ENCODE results near the gene NACC2. TPM values are rescaled to one million over a fixed set of nuclear protein-coding genes. Genes with fewer than 3 reads are reported as not detected.

The NACC2 gene
- total and polyA plus RNA-seq, 2 donors (not counting 1 experiment from before 2014, with no cell fraction given) = 12.3 to 18.2 TPM

- H3K9ac ChIP-seq (ENCODE audit: insufficient read depth, low read length) = no peak overlapping the region
- no peaks in the 10 kb centered on the region for H4K20me1 ChIP-seq (ENCODE audit: control insufficient read depth, extremely low read depth, insufficient read depth, low read length)
- H3K4me3 ChIP-seq (replicated peaks in 1 of 4; ENCODE audit: control extremely low read depth in 1 of 4, insufficient read depth in 1 of 4, low read depth in 3 of 4, low read length in 4 of 4) = no peak overlapping the region
- DNase-seq (ENCODE audit: low read depth in 2 of 2) = peak; percentile 27 to 78
- peaks cover 8% of the 10 kb centered on the region for H3K4me1 ChIP-seq (ENCODE audit: control insufficient read depth, extremely low read depth, insufficient read depth, low read length)
- no peak for TF ChIP-seq EZH2 (IDR thresholded peaks at IDR 0.05; ENCODE audit: low read length, missing control alignments)
- no peak for TF ChIP-seq CTCF (conservative IDR thresholded peaks at IDR 0.05 in 1 of 2, IDR thresholded peaks at IDR 0.05 in 1 of 2; ENCODE audit: low read depth in 1 of 2, low read length in 2 of 2)
- no peaks in the 10 kb centered on the region for H3K9me3 ChIP-seq (ENCODE audit: control insufficient read depth, insufficient read depth, low read depth, low read length)
- no peak overlapping the region for H2AFZ ChIP-seq (ENCODE audit: low read length)
- H3K27me3 ChIP-seq (ENCODE audit: control insufficient read depth, insufficient read depth, low read length) = no peaks in the 10 kb centered on the region
- H3K27ac ChIP-seq (ENCODE audit: insufficient read depth, low read length) = peak overlapping the region; percentile 60
- H3K79me2 ChIP-seq (ENCODE audit: control insufficient read depth, insufficient read depth, low read length) = no peaks in the 10 kb centered on the region
- H3K4me2 ChIP-seq (ENCODE audit: extremely low read depth, insufficient read depth, low read length) = no peak overlapping the region
- H3K36me3 ChIP-seq (ENCODE audit: control insufficient read depth, insufficient read depth, low read length) = no peaks in the 10 kb centered on the region
Measured at GRCh38 chr9:136023410-136024225, 71.5 kb downstream of the NACC2 start.

- peaks cover 8% of the 10 kb centered on the region for H3K4me1 ChIP-seq (ENCODE audit: control insufficient read depth, extremely low read depth, insufficient read depth, low read length)
- H2AFZ ChIP-seq (ENCODE audit: low read length) = no peak overlapping the region
- no peak overlapping the region for H3K9ac ChIP-seq (ENCODE audit: insufficient read depth, low read length)
- no peaks in the 10 kb centered on the region for H3K36me3 ChIP-seq (ENCODE audit: control insufficient read depth, insufficient read depth, low read length)
- no peaks in the 10 kb centered on the region for H3K9me3 ChIP-seq (ENCODE audit: control insufficient read depth, insufficient read depth, low read depth, low read length)
- H3K4me2 ChIP-seq (ENCODE audit: extremely low read depth, insufficient read depth, low read length) = no peak overlapping the region
- DNase-seq (ENCODE audit: low read depth in 2 of 2) = no peak
- H3K27ac ChIP-seq (ENCODE audit: insufficient read depth, low read length) = no peak overlapping the region
- no peaks in the 10 kb centered on the region for H3K27me3 ChIP-seq (ENCODE audit: control insufficient read depth, insufficient read depth, low read length)
- no peaks in the 10 kb centered on the region for H4K20me1 ChIP-seq (ENCODE audit: control insufficient read depth, extremely low read depth, insufficient read depth, low read length)
- TF ChIP-seq CTCF (conservative IDR thresholded peaks at IDR 0.05 in 1 of 2, IDR thresholded peaks at IDR 0.05 in 1 of 2; ENCODE audit: low read depth in 1 of 2, low read length in 2 of 2) (no peak), EZH2 (IDR thresholded peaks at IDR 0.05; ENCODE audit: low read length, missing control alignments) (no peak)
- H3K79me2 ChIP-seq (ENCODE audit: control insufficient read depth, insufficient read depth, low read length) = no peaks in the 10 kb centered on the region
- no peak overlapping the region for H3K4me3 ChIP-seq (replicated peaks in 1 of 4; ENCODE audit: control extremely low read depth in 1 of 4, insufficient read depth in 1 of 4, low read depth in 3 of 4, low read length in 4 of 4)
Measured at GRCh38 chr9:136022731-136023409, 72.2 kb downstream of the NACC2 start.

- no peak overlapping the region for H3K9ac ChIP-seq (ENCODE audit: insufficient read depth, low read length)
- H3K9me3 ChIP-seq (ENCODE audit: control insufficient read depth, insufficient read depth, low read depth, low read length) = no peaks in the 10 kb centered on the region
- no peak overlapping the region for H3K4me3 ChIP-seq (replicated peaks in 1 of 4; ENCODE audit: control extremely low read depth in 1 of 4, insufficient read depth in 1 of 4, low read depth in 3 of 4, low read length in 4 of 4)
- H3K27ac ChIP-seq (ENCODE audit: insufficient read depth, low read length) = no peak overlapping the region
- H3K79me2 ChIP-seq (ENCODE audit: control insufficient read depth, insufficient read depth, low read length) = no peaks in the 10 kb centered on the region
- H3K27me3 ChIP-seq (ENCODE audit: control insufficient read depth, insufficient read depth, low read length) = no peaks in the 10 kb centered on the region
- no peak for DNase-seq (ENCODE audit: low read depth in 2 of 2)
- peaks cover 8% of the 10 kb centered on the region for H3K4me1 ChIP-seq (ENCODE audit: control insufficient read depth, extremely low read depth, insufficient read depth, low read length)
- H3K36me3 ChIP-seq (ENCODE audit: control insufficient read depth, insufficient read depth, low read length) = no peaks in the 10 kb centered on the region
- H3K4me2 ChIP-seq (ENCODE audit: extremely low read depth, insufficient read depth, low read length) = no peak overlapping the region
- no peak for TF ChIP-seq EZH2 (IDR thresholded peaks at IDR 0.05; ENCODE audit: low read length, missing control alignments)
- TF ChIP-seq CTCF (conservative IDR thresholded peaks at IDR 0.05 in 1 of 2, IDR thresholded peaks at IDR 0.05 in 1 of 2; ENCODE audit: low read depth in 1 of 2, low read length in 2 of 2) = no peak
- H4K20me1 ChIP-seq (ENCODE audit: control insufficient read depth, extremely low read depth, insufficient read depth, low read length) = no peaks in the 10 kb centered on the region
- H2AFZ ChIP-seq (ENCODE audit: low read length) = no peak overlapping the region
Measured at GRCh38 chr9:136021872-136022681, 73.0 kb downstream of the NACC2 start.

Measured in fibroblast of lung (primary cell).